BE2C (cell line): ENCODE measurements around the gene CDON.
A peak's percentile ranks its signal among the peaks of the same experiment; 100 is the strongest.

ENCODE experiments used
- DNase-seq: peaks from one replicate; pipeline ENCODE4 v3.0.0-alpha.2; 2020
- H3K27me3 ChIP-seq: fragments of 250-450 bp; sonication (Bioruptor Pico); 2 replicates; pipeline ENCODE4 v1.5.1; 2020; ENCODE audit warnings: mild to moderate bottlenecking
- H3K36me3 ChIP-seq: fragments of 250-450 bp; sonication (Bioruptor Pico); 2 replicates; pipeline ENCODE4 v1.5.1; 2020; ENCODE audit warnings: mild to moderate bottlenecking
- H3K4me1 ChIP-seq: fragments of 250-450 bp; sonication (Bioruptor Pico); 2 replicates; pipeline ENCODE4 v1.5.1; 2020
- H3K4me3 ChIP-seq: 2 replicates; pipeline ENCODE4 v1.5.1; 2011; ENCODE audit warnings: low read depth, low read length
- H3K9me3 ChIP-seq: fragments of 250-450 bp; sonication (Bioruptor Pico); 2 replicates; pipeline ENCODE4 v1.5.1; 2020
- TF ChIP-seq, protein P1 (sequence below): IDR thresholded peaks from 2 replicates; pipeline ENCODE4 v1.5.1; 2012; ENCODE audit warnings: mild to moderate bottlenecking, low read depth, low read length

Gene CDON

DNA sequence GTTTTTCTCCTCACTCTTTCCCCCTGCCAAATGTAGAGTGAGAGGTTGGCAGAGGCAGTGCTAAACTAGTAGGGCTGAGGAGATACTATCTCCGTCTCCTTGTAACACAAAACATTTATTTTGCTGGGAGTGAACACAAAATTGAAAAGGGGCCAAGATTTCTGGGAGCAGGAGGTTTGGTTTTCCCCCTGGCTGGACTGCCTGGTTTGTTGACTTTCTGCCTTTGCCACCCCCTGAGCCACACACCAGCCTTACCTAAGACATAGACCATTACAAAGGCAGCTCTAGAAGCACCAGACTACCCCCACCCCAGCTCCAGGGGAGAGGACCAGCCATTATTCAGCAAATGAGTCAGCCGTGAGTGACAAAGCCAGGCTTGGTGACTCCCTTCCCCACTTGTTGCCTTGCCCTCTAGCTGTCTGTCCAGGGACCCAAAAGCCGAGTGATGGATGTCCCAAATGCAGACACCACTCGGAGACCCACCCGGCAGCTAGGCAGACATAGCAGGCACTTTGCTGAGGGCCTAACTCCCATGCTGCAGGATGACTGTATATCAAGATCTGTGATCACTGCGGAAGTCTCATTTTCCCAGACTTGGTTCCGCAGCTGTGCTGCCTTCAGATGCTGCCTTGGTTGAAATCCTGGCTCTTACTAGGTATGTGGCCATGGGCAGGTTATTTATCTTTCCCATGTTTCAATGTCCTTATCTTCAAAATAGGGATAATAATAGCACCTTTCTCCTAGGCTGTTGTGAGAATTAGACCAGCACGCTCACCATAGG, 17.7 kb upstream of the CDON start:
- Histone ChIP-seq H3K9me3 (no peaks in the 10 kb centered on the region), H3K27me3 (no peaks in the 10 kb centered on the region), H3K4me1 (peaks cover 40% of the 10 kb centered on the region), H3K4me3 (peak overlapping the region; percentile 28), H3K36me3 (no peaks in the 10 kb centered on the region)
- peak; percentile 82 for DNase-seq
- TF ChIP-seq, protein P1, sequence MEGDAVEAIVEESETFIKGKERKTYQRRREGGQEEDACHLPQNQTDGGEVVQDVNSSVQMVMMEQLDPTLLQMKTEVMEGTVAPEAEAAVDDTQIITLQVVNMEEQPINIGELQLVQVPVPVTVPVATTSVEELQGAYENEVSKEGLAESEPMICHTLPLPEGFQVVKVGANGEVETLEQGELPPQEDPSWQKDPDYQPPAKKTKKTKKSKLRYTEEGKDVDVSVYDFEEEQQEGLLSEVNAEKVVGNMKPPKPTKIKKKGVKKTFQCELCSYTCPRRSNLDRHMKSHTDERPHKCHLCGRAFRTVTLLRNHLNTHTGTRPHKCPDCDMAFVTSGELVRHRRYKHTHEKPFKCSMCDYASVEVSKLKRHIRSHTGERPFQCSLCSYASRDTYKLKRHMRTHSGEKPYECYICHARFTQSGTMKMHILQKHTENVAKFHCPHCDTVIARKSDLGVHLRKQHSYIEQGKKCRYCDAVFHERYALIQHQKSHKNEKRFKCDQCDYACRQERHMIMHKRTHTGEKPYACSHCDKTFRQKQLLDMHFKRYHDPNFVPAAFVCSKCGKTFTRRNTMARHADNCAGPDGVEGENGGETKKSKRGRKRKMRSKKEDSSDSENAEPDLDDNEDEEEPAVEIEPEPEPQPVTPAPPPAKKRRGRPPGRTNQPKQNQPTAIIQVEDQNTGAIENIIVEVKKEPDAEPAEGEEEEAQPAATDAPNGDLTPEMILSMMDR = no peak

DNA sequence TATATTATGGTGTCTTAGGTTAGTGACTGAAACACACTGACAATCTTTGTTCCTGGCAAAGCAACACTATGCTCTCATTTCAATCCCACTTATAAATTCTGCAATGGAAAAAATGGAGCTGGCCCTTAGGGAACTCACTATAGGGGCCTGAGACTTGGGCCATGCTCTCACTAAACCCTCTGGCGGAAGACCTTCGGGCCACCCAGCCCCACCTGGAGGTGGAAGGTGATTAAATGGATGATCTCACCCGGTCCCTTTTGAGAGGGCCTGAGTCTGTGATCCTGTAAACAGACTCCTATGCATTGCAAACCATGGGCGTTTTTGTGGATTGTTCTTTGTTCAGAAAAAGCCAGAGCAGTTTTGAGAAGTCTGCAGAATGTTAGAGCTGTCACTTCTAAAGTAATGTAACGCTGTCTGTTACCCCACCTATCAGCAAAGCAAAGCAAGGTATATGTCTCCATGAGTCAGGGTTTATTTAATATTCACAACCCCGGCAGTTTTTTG, 17.0 kb upstream of the CDON start:
- H3K4me3 ChIP-seq = peak overlapping the region; percentile 28
- H3K4me1 ChIP-seq = peaks cover 40% of the 10 kb centered on the region
- TF ChIP-seq, protein P1 = peak; percentile 25; the same call in 1 of the 2 replicates
- no peaks in the 10 kb centered on the region for H3K36me3 ChIP-seq
- H3K9me3 ChIP-seq = no peaks in the 10 kb centered on the region
- peak; percentile 79 for DNase-seq
- H3K27me3 ChIP-seq = no peaks in the 10 kb centered on the region

DNA sequence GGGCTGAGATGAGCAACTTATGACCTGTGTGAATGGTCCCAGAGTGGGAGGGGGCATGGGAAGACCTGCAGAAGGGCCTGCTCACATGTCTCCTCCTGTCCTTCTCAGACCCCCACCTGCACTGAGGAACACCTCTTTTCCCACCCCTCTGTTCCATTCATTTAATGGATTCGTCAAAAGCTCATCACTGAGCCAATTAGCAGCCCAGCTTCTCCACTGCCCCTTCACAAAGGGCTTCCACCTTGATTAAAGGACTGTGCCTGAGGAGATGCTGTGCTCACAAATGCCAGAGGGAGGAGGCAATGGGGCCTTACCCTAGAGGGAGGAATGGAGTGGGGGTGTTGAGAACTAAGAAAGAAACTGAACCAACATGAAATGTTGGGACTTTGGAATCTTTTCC, 14.0 kb upstream of the CDON start:
- Histone ChIP-seq H3K4me3 (no peak overlapping the region), H3K4me1 (peaks cover 26% of the 10 kb centered on the region), H3K9me3 (no peaks in the 10 kb centered on the region), H3K36me3 (no peaks in the 10 kb centered on the region), H3K27me3 (no peaks in the 10 kb centered on the region)
- TF ChIP-seq, protein P1 = no peak
- no peak for DNase-seq

DNA sequence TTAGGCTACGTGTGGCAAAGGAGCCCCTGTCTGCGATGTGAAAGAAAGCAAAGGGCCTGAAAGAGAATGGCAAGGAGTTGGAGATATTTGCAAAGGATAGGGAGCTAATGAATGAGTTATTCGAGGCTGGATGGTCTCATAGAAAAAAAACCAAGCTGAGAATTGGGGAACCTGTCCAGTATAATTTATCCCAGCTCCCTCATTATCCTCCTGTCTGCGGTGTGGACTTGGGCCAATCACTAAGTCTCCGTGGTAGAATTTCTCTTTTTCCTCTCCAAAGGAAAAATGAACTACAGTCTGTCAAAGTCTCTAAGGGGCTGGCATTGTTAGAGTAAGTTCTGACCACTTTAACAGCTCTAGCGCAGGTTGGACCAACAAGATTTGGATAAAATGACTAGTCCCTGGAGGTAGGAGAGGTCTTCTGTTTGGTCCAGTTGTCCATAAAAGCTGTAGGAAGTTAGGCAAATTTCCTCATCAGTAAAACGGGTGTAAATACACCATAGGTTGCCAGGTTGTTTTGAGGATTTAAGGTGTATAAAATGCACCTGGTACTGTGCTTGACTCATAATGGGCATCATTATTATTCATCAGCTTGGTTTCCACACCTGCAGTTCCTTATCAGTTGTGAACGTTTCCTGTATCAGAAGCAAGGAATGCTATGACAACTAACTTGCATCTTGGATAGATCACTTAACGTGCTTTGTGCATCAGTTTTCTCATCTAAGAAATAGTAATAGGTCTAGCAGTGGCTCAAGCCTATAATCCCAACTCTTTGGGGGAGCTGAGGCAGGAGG, 10.3 kb upstream of the CDON start:
- TF ChIP-seq, protein P1 = no peak
- no peaks in the 10 kb centered on the region for H3K36me3 ChIP-seq
- H3K27me3 ChIP-seq = no peaks in the 10 kb centered on the region
- no peaks in the 10 kb centered on the region for H3K9me3 ChIP-seq
- H3K4me1 ChIP-seq = peaks cover 7% of the 10 kb centered on the region
- H3K4me3 ChIP-seq = no peak overlapping the region
- DNase-seq = no peak

DNA sequence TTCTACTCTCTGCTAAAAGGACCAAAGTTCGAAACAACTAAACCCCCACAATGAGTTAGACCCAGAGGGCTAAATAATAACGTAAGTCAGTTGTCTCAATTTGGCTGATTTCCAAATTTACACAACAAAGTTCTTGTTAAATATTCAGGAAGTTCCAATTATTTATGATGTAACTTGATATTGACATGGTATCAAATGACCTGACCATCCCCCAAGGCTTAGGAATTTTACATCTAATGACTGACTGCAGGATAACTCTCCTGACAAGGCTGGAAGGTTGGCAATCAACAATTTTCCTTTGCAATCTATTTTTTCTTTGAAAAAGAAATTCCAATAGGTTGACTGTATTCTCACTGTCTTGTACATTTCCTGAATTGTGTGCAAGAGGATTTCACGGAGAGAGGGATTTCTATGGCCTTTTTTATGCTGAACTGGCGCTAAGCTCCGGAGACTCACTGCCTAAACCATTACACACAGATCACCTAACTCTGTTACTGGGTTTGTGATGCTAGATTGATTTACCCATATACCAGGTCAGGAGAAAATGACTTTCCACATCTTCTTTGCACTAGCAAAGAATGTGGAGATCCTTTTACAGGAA, 9.6 kb upstream of the CDON start:
- no peaks in the 10 kb centered on the region for H3K27me3 ChIP-seq
- no peaks in the 10 kb centered on the region for H3K36me3 ChIP-seq
- no peaks in the 10 kb centered on the region for H3K9me3 ChIP-seq
- H3K4me3 ChIP-seq = no peak overlapping the region
- no peak for DNase-seq
- TF ChIP-seq, protein P1 = no peak
- H3K4me1 ChIP-seq = peaks cover 7% of the 10 kb centered on the region
